Myometrial cell (primary cell): ENCODE results near the gene STUM. TPM values are rescaled to one million over a fixed set of nuclear protein-coding genes. Genes with fewer than 3 reads are reported as not detected.

ENCODE experiments used
- total RNA-seq: library from RNA; depleted of rRNA; stranded (reverse); fragments of >200 nt; gene quantifications from 2 replicates; pipeline ENCODE4 v1.2.3, GENCODE V29; 2015

STUM gene
- total RNA-seq = not detected in 2 replicates

GRCh38 chr1:226548256-226549093, at the start of gene STUM:
Gene STUM, plus strand, starts transcription at chr1:226548764. Its CDS starts 141 bp downstream, at chr1:226548905.

Other genes with a start within 250 kb of the STUM start
- gene LIN9, start 239.6 kb upstream of the STUM start, total RNA-seq = 4.6 and 5.8 TPM in 2 replicates
- 118 and 130 TPM in 2 replicates for gene PARP1, start 140.7 kb upstream of the STUM start, total RNA-seq
- 1.2 and 1.4 TPM in 2 replicates for gene ITPKB, start 190.5 kb downstream of the STUM start, total RNA-seq